Left renal pelvis (tissue), 4 donors: Measurements from ENCODE around the gene SERINC2. TPM values are rescaled to one million over a fixed set of nuclear protein-coding genes. Genes with fewer than 3 reads are reported as not detected.
"Not testable (repeated sequence)": the region's sequence is repeated elsewhere in the genome, so short reads cannot be mapped to it uniquely, and the experiment has no call there.

Experiments
- DNase-seq, 4 donors: peaks; one replicate each; pipeline ENCODE4 v3.0.0-alpha.2; 2013; ENCODE audit warnings: low read depth in 4 of 4, low spot score in 3 of 4
- polyA plus RNA-seq, 4 donors: library from polyadenylated mRNA; unstranded; fragments of 120-200 nt; gene quantifications; one replicate each; pipeline ENCODE4 v1.2.1, GENCODE V29; 2013; ENCODE audit not compliant: insufficient read length in 4 of 4

SERINC2 gene
- polyA plus RNA-seq, 4 donors: 8.8 to 51.2 (median 41.6) TPM

DNA sequence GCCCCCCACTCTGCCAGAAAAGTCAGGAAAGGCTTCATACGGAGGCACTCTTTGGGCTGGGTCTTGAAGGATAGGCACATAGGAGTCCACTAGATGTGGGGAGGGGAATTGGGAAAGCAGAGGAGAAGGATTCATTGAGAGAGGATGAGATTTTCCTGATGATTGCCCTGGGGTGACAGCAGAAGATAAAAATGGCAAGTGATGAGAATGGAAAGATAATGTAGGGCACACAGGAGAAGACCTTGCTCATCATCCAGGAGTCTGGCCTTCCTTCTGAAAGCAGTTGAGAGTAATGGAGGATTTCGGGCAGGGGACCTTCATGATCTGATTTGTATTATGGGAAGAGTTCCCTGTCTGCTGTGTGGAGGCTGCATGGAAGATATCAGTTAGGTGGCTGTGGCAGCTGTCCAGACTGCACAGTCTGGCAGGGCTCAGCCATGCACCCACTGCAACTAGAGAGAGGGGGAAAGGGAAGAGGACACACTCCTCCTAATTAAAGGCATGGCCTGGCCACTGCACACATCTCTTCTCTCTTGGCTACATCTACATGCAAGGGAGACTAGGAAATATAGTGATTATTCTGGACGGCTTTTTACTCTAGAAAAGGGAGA lies 30.5 kb upstream of the SERINC2 start:
- no peak for DNase-seq

DNA sequence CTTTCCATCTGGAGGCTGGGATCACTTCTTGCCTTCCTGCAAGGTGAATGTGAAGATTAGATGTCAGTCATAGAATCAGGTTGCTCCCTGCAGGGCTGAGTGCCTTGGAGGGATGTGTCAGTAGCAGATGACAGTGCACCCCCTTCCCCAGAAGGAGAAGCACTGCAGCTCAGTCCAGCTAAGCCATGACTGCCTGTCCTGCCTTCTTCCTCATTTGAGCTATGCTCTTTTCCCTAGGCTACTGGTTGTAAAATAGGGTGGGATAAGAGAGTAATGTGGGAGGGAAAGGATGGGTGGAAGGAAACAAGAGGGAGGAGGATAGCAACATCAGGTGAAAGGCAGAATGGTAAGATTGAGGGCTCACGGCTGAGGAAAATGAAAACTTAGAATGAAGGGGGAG lies 29.0 kb upstream of the SERINC2 start:
- DNase-seq: no peak

DNA sequence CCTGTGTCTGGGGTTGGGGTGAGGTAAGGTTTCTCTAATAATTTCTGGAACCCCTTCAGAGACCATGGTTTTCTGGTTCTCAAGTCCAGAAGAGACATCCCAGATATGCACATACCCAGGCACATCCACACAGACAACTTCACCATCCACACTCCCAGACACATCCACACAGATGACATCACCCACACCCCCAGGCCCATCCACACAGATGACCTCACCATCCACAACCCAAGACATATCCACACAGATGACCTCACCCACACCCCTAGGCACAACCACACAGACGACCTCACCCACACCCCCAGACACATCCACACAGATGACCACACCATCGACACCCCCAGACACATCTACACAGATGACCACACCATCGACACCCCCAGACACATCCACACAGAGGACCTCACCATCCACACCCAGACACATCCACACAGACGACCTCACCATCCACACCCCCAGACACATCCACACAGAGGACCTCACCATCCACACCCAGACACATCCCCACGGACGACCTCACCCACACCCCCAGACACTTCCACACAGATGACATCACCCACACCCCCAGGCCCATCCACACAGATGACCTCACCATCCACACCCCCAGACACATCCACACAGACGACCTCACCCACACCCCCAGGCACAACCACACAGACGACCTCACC lies 26.3 kb upstream of the SERINC2 start:
- not testable (repeated sequence) for DNase-seq

DNA sequence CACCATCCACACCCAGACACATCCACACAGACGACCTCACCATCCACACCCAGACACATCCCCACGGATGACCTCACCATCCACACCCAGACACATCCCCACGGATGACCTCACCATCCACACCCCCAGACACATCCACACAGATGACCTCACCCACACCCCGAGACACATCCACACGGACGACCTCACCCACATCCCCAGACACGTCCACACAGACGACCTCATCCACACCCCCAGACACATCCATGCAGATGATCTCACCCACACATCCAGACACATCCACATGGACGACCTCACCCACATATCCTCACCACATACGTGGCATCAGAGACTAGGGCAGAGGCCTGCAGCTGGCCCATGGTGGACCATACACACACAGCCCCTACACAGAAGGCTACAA lies 25.4 kb upstream of the SERINC2 start:
- no peak for DNase-seq

DNA sequence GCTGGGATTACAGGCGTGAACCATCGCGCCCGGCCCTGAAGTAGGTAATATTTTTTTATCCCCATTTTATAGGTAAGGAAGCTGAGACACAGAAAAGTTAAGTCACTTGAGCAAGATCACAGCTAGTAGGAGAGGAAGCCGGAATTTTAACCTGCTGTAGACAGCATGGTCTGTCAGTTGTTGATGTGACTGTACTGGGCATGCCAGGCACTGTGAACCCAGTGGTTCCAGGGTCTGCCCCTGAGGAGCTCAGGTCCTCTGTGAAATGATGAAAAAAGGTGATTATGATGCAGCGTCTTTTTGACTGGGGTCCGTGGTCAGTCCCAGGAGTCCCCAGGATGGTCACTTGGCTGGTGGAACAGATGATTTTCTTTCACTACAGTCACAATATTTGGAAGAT lies 23.4 kb upstream of the SERINC2 start:
- DNase-seq: no peak

DNA sequence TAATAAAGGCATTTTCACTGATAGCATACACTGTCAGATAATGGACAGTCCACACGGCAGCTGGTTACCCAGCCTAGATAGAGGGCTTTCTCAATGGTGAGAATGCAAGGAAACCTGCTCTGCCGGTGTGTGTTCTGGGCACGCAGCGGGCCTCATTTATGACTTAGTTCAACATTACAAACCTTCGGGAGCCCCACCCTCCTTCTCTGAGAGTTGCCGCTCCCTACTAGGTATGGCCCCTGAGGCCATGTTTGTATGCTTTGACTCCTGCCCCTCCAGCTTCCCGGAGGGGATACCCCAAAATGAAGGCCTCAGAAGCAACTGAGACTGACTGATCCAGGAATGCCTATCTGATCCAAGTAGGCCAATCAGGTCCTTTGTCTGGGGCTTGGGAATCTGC lies 22.9 kb upstream of the SERINC2 start:
- DNase-seq: no peak

DNA sequence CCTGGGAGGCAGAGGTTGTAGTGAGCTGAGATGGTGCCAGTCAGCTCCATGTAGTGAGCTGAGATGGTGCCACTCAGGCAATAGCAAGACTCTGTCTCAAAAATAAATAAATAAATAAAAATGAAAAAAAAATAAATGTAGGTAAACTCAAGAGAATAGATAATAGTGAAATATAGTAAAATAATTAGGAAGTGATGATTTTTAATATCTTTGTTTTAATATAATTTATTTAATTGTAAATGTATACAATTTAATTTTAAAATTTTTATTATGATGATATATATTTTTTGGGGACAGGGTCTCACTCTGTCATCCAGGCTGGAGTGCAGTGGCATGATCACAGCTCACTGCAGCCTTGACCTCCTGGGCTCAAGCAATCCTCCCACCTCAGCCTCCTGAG lies 19.6 kb upstream of the SERINC2 start:
- no peak for DNase-seq

DNA sequence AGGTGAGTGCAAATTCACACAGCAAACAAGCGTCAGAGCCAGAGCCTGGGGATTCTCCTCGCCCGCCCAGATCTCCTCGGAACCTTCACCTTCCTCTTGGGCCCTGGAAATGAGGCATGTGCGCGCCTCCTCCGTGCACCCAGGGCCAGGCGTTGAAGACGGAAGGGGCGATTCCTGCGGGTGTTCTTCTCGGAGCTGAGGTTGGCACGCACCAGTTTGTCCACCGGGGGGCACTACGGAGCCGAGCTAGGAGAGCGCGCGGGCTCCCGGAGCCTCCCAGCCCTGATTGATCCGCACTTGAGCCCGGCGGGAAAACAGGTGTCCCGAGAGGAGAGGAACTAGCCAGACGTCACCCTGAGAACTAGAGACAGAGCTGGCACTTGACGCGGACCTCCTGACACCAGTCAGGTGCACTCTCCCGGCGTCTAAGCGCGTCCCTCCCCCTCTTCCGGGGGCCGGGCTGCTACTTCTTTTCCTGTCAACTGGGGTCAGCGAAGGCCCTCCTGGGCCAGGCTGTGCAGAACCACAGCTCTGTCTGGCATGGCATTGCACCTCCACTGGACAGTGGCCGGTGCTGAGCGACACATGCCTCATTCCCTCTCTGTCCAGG lies 18.3 kb upstream of the SERINC2 start:
- DNase-seq: peak in 1 of 4 donors; percentile 57

DNA sequence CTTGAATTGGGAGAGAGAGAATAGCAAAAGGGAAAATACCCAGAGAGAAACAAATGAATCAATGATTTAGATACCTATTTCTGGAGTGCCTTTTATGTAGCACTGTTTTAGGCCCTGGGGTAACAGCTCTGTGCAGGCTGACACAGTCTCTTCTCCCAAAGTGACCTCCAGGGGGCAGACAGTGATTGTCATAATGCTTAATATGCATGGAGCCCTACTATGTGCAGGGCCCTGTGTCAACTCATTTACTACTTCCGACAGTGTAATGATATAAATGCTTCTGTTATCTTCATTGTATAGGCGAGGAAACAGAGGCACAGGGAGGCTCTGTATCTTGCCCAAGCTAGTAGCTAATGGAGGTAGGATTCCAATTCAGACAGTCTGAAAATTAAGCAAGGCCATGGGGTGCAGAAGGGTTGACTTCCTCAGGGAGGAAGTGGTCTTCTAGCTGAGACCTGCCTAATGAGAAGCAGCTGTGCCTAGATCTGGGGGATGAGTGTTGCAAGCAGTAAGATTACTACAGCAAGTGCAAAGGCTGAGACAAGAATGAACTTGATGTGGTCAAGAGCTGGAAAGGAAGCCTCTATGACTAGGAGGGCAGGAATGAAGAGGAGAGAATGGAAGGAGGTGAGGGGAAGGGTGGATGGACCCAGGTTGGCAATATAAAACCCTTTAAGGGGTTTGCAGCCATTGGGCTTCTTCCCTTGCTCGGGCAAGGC lies 16.2 kb upstream of the SERINC2 start:
- no peak for DNase-seq

DNA sequence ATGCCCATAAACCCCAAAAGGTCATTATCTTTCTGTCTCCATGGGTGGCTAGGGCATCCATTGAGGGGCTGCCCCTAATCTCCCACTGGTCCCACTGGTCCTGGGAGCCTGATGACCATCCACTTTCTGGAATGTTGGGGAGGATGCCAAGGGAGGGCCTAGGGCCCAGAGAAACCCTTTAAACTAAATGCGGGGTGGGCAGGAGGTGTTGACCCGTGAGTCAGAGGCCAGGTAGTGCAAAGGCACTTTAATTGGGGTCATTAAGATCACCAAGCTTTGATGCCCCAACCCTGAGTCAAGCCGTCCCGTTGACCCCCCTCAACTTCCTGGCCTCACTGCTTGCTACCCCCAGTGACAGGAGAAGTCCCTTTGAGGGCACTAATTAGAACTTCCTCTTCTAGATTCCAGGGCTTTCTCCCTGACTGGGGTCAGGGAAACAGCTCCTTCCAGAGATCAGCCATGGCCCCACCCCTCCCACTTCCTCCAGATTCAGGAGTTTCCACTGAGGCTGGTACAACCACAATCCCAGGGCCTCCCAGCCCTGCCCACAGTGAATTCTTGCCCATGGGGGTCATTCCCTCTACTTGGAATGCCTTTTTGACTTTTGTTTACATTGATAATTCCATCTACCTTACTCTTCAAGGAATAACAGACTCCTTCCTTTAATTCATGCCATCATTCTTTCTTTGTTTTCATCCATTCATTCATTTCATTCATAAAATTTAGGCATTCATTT lies 15.5 kb upstream of the SERINC2 start:
- DNase-seq: no peak

DNA sequence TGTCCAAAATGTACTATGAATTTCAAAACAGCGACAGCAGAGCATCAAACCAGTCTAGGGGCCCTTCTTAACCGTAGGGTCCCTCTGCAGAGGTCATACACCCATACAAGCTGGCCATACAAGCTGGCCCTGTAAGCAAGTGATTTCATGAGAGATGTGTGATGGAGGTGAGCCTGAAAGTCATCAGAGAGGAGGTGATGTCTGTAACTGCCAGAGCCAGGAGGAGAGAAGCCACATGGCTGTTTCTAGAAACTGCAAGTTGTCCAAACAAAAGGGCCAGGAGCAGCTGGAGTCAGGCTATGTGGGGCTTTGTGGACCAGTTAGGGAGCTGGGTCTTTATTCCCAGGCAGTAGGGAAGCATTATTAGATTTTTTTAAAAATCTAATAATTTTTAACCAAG lies 14.8 kb upstream of the SERINC2 start:
- DNase-seq: no peak

DNA sequence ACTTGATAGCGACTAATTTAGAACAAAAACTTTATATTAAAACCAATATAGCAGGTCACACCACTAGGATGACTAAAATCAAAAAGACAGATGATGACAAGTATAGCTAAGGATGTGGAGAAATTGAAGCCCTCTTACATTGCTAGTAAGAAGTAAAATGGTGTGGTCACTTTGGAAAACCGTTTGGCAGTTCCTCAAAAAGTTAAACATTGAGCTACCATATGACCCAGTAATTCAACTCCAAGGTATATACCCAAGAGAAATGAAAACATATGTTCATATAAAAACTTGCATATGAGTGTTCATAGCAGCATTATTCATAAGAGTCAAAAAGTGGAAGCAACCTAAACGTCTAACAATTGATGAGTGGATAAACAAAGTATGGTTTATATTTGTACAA lies 13.0 kb upstream of the SERINC2 start:
- DNase-seq: no peak

DNA sequence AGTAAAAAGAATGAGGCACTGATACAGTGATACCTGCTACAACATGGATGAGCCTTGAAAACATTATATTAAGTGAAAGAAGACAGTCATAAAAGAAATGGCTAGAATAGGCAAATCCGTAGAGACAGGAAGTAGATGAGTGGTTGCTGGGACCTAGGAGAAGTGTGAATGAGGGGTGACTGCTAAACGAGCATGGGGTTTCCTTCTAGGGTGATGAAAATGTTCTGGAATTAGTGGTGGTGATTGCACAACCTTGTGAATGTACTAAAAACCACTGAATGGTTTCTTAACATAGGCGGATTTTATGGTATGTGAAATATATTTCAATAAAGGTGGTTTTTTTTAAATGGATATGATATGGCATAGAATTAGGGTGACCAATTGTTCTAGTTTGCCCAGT lies 12.6 kb upstream of the SERINC2 start:
- DNase-seq: no peak

DNA sequence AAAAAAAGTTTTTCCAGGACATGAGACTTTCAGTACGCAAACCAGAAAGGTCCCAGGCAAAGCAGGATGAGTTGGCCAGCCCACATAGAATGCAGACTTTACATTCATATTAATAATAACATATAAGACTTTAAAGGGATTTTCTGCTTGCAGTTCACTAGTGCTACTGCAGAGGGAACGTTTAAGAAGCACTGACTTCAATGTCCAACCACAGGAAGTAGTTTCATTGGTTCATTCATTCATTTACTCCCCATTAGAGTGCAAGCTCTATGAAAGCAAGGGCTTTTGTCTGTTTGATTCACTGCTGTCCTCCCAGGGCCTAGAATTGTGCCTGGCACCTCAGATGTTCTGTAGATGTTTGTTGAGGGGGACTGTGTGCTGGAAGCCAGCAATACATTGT lies 11.8 kb upstream of the SERINC2 start:
- no peak for DNase-seq

DNA sequence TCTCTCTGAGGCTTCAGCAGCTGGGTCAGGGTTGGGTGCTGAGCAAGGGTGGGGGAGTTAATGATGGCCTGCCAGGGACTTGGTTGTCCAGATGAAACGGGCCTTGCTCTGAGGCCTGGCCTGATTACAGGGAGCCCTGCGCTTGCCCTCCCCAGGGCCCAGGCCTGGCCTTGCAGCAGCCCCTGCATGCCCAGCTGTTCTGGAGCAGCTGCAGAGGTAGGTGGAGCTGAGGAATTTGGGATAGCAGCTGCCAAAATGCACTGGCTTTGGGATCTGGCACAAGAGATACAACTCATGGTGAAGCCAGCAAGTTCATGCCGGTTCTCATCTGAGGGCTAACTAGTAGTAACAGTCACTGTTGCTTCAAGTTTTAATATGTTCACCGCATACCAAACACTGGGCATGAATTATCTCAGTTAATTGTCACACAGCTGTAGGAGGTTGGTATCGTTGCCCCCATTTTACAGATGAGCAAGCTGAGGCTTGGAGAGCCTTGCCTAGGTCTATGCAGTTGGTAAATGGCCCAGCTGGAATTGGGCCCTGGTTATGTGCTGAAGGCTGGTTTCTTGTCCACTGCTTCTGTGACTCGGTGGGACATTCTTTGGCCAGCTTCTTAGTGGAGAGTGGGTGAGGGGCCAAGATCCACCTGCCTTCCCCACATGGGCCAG lies 7.3 kb upstream of the SERINC2 start:
- no peak for DNase-seq

DNA sequence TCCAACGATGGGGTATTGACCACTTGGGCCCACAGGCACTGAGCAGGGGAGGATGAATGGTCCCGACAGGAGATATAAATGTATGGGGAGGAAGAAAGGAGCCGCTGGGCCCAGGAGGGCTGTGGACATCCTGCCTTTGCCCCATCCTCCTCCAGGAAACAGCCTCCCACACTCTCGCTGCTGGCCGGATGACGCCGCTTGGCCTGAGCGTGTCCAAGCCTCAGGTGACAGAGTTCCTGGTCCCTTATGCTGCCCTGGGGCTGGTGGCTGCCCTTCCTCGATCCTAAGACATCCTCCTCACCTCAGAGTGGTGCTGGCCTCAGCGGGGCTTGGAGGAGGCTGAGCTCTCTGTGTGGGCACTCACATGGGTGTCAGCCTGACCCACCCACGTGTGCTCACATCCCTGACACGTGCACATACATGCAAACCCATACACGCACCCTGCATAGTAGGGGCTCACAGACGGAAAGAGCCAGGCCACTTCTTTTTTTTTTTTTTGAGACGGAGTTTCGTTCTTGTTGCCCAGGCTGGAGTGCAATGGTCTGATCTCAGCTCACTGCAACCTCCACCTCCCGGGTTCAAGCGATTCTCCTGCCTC lies 5.9 kb upstream of the SERINC2 start:
- DNase-seq: no peak

DNA sequence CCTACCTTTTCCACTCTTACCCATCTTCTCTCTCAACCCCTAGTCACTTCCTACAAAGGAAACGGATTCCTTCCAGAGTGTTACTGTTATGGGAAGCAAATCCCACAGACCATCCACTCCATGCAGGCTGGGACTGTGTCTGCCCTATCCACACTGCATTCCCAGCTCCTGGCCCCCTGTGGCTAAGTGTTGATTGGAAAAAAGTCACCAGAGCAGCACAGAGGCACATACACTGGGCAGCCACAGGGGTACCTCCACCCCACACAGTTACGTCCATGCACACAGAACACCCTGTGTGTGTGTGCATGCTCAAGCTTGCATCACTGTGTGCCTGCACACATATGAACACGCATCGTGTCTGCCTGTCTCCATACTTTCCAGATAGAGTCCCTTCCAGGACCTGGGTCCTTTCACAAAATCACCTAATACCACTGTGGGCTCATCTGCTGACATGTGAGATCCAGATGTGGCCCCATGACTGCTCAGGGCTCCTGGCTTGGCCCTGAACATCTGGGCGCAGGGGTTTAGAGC lies 4.2 kb upstream of the SERINC2 start:
- DNase-seq: no peak

DNA sequence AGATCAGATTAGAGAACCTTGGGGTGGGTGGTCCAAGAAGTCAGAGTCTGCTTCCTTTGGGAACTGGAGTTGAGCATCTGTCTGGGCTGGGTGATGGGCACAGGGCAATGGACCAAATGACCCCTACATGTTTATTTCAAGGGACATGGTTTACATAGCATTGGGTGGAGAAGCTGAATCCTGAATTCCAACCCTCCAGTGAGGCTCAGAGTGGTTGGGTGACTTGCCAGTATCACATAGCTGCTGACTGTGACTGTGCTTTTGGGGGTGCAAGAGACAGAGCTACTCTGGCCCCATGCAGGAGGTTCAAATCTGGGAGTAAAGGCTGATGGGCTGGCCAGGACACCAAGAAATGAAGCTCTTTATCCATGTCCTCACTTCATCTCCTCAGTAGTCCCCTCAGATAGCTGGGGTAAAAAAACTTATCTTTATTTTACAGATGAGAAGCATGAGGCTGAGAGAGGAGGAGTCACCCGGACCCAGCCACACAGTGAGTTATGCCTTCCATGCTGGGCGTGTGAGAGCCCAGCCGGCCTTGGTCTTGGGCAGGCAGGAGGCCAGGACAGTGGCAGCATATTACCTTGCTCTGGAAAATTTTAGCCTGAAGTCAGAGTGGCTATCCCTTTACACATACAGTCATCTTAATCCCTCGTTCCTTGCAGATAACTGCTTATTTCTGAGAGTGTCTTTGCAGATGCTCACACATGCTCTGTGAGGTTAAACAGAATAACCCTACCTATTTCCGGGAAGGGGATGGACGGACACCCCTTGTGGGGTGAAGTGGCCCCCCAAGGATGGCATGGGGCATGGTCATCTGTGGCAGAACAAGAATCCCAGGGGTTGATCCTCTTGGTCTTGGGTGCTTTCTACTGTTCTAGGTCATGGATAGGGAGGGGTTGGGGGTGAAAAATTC lies 2.8 kb upstream of the SERINC2 start:
- no peak for DNase-seq

DNA sequence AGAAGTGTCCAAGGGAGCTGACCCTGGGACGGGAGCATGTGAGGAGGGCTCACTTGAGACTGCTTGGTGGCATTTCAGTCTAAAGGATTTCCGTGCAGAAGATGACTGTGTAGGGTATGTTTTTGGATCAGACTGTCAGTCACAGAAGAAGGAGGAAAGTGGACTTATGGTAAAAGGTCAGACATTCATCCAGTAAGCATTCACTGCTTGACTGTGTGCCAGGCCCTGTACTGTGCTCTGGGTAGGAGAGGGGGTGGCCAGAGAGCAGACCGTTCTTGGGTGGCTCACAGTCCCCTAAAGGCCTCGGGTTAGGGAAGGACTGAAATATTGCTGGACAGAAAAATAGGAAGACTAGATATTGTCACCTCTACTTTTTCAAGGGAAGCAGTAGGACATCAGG lies 2.1 kb upstream of the SERINC2 start:
- DNase-seq: no peak
